MCF 10A (cell line): ENCODE results near the gene PPARD. TPM values are rescaled to one million over a fixed set of nuclear protein-coding genes. Genes with fewer than 3 reads are reported as not detected.
A peak's percentile ranks its signal among the peaks of the same experiment; 100 is the strongest.

ENCODE experiments used
- BruUV-seq: library from RNA; stranded (reverse); fragments of 400-500 nt; replicated peaks from 2 replicates; lab custom pipeline; 2021; lab: Mats Ljungman, UMichigan
- CTCF ChIA-PET: fragments of 300-600 bp; sonication (Branson Sonifier 250); formaldehyde crosslinking; extraction: SDS; loops from one replicate; lab custom pipeline; 2021; ENCODE audit warnings: antibody characterized with exemption, inconsistent platforms; lab: Yijun Ruan, JAX
- POLR2A ChIA-PET: fragments of 300-600, 350-650 bp; sonication (Branson Sonifier 250); formaldehyde crosslinking; extraction: SDS; loops from one replicate; lab custom pipeline; 2020; ENCODE audit warnings: antibody characterized with exemption, inconsistent platforms; lab: Yijun Ruan, JAX
- DNase-seq: peaks from one replicate; pipeline ENCODE4 v3.0.0-alpha.2; 2018; ENCODE audit not compliant: unreplicated experiment
- H3K27ac Mint-ChIP-seq: one replicate; pipeline ENCODE4 v1.8.0; 2022; ENCODE audit warnings: mild to moderate bottlenecking, low read depth, mixed read lengths; ENCODE audit not compliant: unreplicated experiment
- H3K27me3 Mint-ChIP-seq: one replicate; pipeline ENCODE4 v1.8.0; 2022; ENCODE audit warnings: mixed read lengths; ENCODE audit not compliant: insufficient read depth, unreplicated experiment
- H3K36me3 Mint-ChIP-seq: one replicate; pipeline ENCODE4 v1.8.0; 2022; ENCODE audit warnings: mild to moderate bottlenecking, moderate library complexity, mixed read lengths; ENCODE audit not compliant: insufficient read depth, unreplicated experiment
- H3K4me1 Mint-ChIP-seq: one replicate; pipeline ENCODE4 v1.8.0; 2022; ENCODE audit warnings: mixed read lengths; ENCODE audit not compliant: insufficient read depth, unreplicated experiment
- H3K4me3 Mint-ChIP-seq: one replicate; pipeline ENCODE4 v1.8.0; 2022; ENCODE audit warnings: mild to moderate bottlenecking, moderate library complexity, mixed read lengths; ENCODE audit not compliant: unreplicated experiment
- H3K9me3 Mint-ChIP-seq: one replicate; pipeline ENCODE4 v1.8.0; 2022; ENCODE audit warnings: mixed read lengths; ENCODE audit not compliant: unreplicated experiment
- intact Hi-C: fragments of 100-400 bp; cut with micrococcal nuclease; formaldehyde crosslinking; loops from 2 replicates; pipeline ENCODE4 v1.14.1; 2022
- total RNA-seq: library from RNA; stranded (reverse); gene quantifications from 2 replicates; pipeline ENCODE4 v1.2.3, GENCODE V29; 2022
- TF ChIP-seq, protein P1 (sequence below): fragments of 200-600 bp; IDR thresholded peaks from one replicate; pipeline ENCODE4 v1.8.0; 2022; ENCODE audit warnings: antibody characterized with exemption, mild to moderate bottlenecking; ENCODE audit not compliant: unreplicated experiment

The PPARD gene
- total RNA-seq, 1 experiment from 2014 or later: 13.8 TPM

DNA sequence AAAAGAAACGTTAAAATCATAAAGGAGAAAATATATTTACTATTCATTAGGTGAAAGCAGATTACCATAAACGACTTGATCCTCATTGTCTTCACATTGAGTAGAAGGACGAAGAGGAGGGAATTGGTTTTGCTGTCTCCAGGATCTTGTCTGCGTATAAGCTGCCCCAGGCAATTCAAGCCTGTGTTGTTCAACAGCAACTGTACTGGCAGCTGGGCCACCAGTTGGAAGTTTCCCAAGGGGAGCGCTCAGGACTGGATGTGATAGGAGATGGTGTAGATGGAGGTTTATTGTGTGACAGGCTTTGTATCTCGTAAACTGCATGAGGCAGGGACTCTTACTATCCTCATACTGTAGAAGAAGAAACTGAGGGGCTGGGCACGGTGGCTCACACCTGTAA lies 105.8 kb downstream of the PPARD start:
- H3K36me3 Mint-ChIP-seq: no peaks in the 10 kb centered on the region
- no peaks in the 10 kb centered on the region for H3K9me3 Mint-ChIP-seq
- ChIA-PET POLR2A (interaction anchor here (0.7 to 4.3 kb wide), 3 partner anchors 20 to 106 kb away, joined by 3 to 41 read pairs (median 3); partner anchors contain the start of genes PPARD and RPL10A), CTCF (interaction anchor here (0.6 to 9.4 kb wide), 21 partner anchors 10 to 169 kb away, joined by 3 to 146 read pairs (median 6); partner anchors contain the start of genes DEF6, PPARD and RPL10A)
- no TSS peak for BruUV-seq
- TF ChIP-seq, protein P1, sequence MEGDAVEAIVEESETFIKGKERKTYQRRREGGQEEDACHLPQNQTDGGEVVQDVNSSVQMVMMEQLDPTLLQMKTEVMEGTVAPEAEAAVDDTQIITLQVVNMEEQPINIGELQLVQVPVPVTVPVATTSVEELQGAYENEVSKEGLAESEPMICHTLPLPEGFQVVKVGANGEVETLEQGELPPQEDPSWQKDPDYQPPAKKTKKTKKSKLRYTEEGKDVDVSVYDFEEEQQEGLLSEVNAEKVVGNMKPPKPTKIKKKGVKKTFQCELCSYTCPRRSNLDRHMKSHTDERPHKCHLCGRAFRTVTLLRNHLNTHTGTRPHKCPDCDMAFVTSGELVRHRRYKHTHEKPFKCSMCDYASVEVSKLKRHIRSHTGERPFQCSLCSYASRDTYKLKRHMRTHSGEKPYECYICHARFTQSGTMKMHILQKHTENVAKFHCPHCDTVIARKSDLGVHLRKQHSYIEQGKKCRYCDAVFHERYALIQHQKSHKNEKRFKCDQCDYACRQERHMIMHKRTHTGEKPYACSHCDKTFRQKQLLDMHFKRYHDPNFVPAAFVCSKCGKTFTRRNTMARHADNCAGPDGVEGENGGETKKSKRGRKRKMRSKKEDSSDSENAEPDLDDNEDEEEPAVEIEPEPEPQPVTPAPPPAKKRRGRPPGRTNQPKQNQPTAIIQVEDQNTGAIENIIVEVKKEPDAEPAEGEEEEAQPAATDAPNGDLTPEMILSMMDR: no peak
- H3K27me3 Mint-ChIP-seq: no peaks in the 10 kb centered on the region
- H3K4me3 Mint-ChIP-seq: no peak overlapping the region
- intact Hi-C loops: no loop called here
- no peak overlapping the region for H3K27ac Mint-ChIP-seq
- no peak for DNase-seq
- H3K4me1 Mint-ChIP-seq: peaks cover 6% of the 10 kb centered on the region

DNA sequence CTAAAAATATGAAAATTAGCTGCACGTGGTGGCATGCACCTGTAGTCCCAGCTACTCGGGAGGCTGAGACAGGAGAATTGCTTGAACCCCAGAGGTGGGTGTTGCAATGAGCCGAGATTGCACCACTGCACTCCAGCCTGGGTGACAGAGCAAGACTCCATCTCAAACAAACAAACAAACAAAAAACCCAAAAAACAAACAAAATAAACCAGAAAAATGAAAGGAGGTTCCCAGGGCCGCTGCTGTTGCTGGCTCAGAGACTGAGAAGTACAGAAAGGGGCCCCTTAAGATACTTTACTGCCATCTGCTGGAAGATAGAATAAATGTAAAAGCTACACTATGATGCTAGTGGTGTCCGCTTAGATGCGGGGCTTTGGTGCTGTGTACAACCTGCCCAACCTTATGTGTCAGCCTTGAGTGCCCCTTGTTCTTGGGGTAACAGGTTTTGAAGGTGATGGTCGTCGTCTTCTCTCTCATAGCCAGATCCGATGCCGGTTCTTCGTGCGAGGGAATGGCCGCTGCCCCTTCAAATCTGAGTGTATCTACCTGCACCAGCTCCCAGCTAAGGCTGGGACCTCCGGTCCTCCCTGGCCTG lies 107.0 kb downstream of the PPARD start:
- DNase-seq: peak; percentile 74
- ChIA-PET CTCF (interaction anchor here (0.6 to 9.4 kb wide), 26 partner anchors 9 to 220 kb away, joined by 3 to 146 read pairs (median 4); partner anchors contain the start of genes DEF6, PPARD and RPL10A), POLR2A (interaction anchor here (1.0 to 4.3 kb wide), 4 partner anchors 19 to 155 kb away, joined by 3 to 41 read pairs (median 7); partner anchors contain the start of genes PPARD and RPL10A)
- TF ChIP-seq, protein P1: peak; percentile 78
- intact Hi-C loops: loop anchor here (1.0 kb wide), 3 partner anchors 34 to 152 kb away; partner anchors contain the start of genes DEF6 and PPARD
- Mint-ChIP-seq H3K9me3 (no peaks in the 10 kb centered on the region), H3K36me3 (no peaks in the 10 kb centered on the region), H3K27ac (no peak overlapping the region), H3K4me3 (no peak overlapping the region), H3K27me3 (no peaks in the 10 kb centered on the region), H3K4me1 (peaks cover 14% of the 10 kb centered on the region)
- BruUV-seq: no TSS peak

DNA sequence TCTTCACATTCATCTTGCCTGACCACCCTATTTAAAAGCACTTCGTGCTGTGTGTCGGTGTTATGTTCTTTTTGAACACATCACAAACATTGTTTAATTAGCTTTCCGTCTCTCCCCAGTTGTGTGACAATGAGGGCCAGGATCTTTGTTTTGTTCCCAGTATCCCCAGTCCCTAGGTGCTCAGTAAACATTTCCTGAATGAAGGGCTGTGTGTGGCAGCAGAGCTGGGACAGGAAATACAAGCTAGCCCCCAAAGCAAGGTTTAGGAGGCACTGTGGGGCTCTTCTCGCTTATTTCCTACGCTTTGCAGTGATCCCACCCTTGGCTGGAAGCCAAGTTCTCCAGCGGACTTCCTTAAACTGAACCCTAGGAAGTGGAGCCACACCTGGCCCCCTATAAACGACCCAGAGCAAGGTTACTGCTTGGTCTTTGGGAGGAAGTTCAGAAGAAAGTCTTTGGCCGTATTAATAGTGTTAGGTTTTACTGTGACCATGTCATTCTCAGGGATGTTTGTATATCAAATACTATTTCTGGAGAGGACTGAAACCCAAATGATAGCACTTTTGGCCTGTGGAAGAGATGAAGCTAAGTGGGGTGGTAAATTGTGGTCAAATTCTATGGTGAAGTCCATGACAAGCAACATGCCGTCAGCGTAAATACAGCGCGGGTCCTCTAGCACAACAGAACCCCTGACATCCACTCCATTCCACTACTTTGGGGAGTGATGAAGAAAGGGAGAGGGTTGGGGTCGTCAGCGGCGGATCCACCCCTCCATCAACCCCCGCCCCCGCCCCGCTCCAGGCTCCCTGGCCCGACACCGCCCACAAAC lies 109.2 kb downstream of the PPARD start:
- no peaks in the 10 kb centered on the region for H3K9me3 Mint-ChIP-seq

More for the DNA sequence above, 109.2 kb downstream of the PPARD start:
- POLR2A ChIA-PET: interaction anchor here (0.9 to 8.8 kb wide), 10 partner anchors 18 to 231 kb away, joined by 3 to 198 read pairs (median 5); partner anchors contain the start of genes DEF6, PPARD and RPL10A
- Mint-ChIP-seq H3K4me3 (peak overlapping the region; percentile 74), H3K4me1 (peaks cover 26% of the 10 kb centered on the region), H3K27ac (no peak overlapping the region), H3K36me3 (peaks cover 8% of the 10 kb centered on the region), H3K27me3 (no peaks in the 10 kb centered on the region)
- intact Hi-C loops: no loop called here
- no TSS peak for BruUV-seq
- DNase-seq: no peak
- TF ChIP-seq, protein P1: no peak
- CTCF ChIA-PET: interaction anchor here (0.6 to 9.4 kb wide), 9 partner anchors 12 to 165 kb away, joined by 3 to 146 read pairs (median 6); partner anchors contain the start of genes DEF6, PPARD and RPL10A
